GM12801 (cell line): ENCODE results near the gene BCLAF1.
A peak's percentile ranks its signal among the peaks of the same experiment; 100 is the strongest.

Source experiments
- CTCF ChIP-seq: IDR thresholded peaks from one replicate; pipeline ENCODE4 v1.5.1; 2011; ENCODE audit warnings: control low read depth; ENCODE audit not compliant: insufficient read length; ENCODE audit errors: extremely low read depth

Gene BCLAF1

DNA sequence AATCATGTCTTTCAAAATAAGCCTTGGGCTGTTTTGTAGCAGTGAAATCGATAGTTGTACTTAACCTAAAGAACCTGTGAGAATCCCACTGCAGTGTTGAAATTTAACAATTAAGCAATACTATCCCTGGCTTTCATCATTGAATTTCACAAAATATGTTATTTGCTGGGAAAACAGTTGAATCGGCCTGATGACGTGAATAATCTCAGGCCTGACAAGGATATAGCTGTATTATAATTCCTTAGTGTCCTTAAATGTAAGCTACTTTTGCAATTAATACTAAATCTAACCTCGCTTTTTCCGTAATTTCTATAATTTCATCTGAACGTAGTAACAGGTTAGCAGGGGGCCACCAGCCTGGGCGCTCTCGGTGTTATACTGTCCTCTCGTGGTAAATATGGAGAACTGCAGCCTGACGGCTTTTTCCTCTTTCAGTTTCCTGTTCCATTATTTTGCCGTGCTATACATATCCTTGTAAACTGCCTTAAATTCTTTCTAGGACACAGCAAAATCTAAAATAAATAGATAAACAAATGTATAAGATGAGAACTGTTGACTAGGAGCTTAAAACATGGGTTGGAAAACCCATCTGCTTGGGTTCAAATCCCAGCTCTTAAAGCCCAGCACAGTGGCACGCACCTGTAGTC lies 63.5 kb downstream of the BCLAF1 start:
- TF ChIP-seq CTCF = peak; percentile 99

- TF ChIP-seq CTCF = no peak
These were observed 64.2 kb downstream of the BCLAF1 start for GRCh38 chr6:136225496-136225895.

- TF ChIP-seq CTCF = no peak
These were observed 72.9 kb downstream of the BCLAF1 start for GRCh38 chr6:136216503-136217401.

DNA sequence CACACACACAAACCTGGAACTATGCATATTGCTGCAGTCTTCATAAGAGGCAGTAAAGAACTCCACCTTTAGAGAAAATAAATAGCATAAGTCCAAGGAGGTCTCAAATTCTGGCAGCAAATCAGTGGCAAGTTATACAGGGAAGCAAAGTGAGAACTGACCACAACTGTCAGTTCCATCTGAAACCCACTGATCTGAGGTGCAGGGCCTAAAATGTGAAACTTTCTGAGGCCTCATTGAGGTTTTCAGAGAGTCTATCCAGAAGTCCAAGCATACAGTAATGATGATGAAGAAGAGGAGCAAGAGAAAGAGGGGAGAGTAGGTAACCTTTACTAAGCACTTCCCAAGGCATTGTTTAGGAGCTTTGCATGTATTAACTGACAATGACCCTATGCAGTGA lies 75.8 kb downstream of the BCLAF1 start:
- TF ChIP-seq CTCF = no peak

DNA sequence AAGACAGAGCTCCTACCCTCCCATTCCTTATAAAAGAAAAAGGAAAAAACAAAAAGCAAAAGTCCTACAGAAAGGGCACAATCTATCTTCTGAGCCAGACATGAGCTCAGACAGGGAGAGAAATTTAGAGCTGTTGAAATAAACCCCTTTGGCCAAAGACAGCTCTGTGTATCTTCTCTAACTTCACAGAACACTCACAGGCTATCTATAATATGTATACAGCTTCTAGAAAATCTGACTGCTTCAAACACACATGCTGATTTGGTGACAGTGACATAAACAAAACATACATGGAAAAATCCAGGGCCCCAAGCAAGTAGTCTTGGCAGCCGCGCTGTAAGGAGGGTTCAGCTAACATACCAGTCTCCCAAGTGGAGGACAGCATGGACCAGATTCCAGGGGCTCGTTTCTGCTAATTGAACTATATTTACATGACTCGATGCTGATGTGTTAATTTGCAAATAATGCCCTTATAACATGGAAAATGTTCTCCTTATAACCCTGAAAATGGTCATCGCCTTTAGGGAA lies 76.6 kb downstream of the BCLAF1 start:
- TF ChIP-seq CTCF = no peak

GRCh38 chr6:136212608-136213007 lies 77.0 kb downstream of the BCLAF1 start:
- no peak for TF ChIP-seq CTCF

- TF ChIP-seq CTCF = no peak
These were observed 79.1 kb downstream of the BCLAF1 start for GRCh38 chr6:136210398-136211165.
